GM19099 (cell line): ENCODE data around the gene CAMSAP1.

Experiments
- POLR2A ChIP-seq: IDR thresholded peaks from 3 replicates; pipeline ENCODE4 v1.6.1; 2011; ENCODE audit warnings: low read depth; ENCODE audit not compliant: insufficient read length; ENCODE audit errors: extremely low read depth

Gene CAMSAP1, protein sequence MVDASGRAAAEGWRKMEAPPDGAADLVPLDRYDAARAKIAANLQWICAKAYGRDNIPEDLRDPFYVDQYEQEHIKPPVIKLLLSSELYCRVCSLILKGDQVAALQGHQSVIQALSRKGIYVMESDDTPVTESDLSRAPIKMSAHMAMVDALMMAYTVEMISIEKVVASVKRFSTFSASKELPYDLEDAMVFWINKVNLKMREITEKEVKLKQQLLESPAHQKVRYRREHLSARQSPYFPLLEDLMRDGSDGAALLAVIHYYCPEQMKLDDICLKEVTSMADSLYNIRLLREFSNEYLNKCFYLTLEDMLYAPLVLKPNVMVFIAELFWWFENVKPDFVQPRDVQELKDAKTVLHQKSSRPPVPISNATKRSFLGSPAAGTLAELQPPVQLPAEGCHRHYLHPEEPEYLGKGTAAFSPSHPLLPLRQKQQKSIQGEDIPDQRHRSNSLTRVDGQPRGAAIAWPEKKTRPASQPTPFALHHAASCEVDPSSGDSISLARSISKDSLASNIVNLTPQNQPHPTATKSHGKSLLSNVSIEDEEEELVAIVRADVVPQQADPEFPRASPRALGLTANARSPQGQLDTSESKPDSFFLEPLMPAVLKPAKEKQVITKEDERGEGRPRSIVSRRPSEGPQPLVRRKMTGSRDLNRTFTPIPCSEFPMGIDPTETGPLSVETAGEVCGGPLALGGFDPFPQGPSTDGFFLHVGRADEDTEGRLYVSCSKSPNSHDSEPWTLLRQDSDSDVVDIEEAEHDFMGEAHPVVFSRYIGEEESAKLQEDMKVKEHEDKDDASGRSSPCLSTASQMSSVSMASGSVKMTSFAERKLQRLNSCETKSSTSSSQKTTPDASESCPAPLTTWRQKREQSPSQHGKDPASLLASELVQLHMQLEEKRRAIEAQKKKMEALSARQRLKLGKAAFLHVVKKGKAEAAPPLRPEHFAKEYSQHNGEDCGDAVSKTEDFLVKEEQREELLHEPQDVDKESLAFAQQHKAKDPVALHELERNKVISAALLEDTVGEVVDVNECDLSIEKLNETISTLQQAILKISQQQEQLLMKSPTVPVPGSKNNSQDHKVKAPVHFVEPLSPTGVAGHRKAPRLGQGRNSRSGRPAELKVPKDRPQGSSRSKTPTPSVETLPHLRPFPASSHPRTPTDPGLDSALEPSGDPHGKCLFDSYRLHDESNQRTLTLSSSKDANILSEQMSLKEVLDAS (N-terminal part only)

DNA sequence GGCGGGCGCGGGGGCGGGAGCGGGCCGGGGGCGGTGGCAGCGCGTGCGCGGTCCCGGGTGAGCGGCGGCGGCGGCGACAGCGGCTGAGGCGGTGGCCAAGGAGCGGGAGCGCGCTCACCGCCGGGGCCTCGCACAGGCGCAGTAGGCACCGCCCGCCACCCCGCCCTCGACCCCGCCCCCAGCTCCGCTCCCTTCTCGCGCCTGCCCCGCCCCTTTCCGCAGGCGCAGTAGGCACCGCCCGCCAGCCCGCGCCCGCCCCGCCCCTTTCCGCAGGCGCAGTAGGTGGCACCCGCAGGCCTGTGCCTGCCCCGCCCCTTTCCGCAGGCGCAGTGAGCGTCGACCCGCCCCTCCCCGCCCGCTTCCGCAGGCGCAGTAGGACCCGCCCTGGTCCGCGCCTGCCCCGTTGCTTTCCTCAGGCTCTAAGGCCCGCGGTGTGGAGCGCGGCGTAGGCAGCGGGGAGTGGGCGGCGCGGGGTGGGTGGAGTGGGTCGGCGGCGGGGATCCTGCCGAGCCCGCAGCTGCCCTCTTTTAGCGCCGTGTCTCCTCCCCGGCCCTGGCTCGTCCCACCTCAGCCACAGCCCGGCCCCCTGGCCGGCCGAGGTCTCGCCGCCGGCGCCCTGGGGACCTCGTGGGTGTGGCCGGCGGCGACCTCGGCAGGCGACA lies at the start of gene CAMSAP1:
Gene CAMSAP1, minus strand, starts transcription at position 116 of the 662 bp plus-strand sequence. CDS start 387 bp downstream, outside the sequence.
- TF ChIP-seq POLR2A, result peak; percentile 71

GRCh38 chr9:135956802-135957174 lies 49.4 kb upstream of the CAMSAP1 start:
- TF ChIP-seq POLR2A, result no peak

GRCh38 chr9:135955934-135956801 lies 48.8 kb upstream of the CAMSAP1 start:
- no peak for TF ChIP-seq POLR2A

DNA sequence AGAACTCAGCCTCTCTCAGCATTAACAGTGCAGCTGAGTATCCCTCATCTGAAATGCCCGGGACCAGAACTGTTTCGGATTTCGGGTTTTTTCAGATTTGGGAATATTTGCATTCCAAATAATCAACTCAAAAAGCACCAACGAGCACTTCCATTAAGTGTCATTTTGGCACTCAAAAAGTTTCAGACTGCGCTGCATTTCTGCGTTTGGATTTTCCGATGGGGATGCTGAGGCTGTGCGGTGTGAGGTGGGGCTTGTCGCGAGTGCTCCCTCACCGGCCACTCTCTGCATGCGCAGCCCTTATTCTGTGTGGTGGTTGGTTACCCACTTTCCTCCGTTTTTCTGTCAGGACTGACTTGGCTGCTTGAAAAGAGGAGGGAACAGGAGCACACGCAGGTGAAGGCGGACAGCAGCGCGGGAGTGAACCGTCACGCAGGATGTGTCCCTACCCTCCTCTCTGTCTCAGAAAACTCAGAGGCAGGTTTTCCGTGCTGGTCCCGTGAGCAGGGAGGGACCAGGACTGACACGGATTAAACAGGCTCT lies 45.4 kb upstream of the CAMSAP1 start:
- TF ChIP-seq POLR2A, result no peak

- TF ChIP-seq POLR2A, result no peak
Measured at GRCh38 chr9:135951889-135952663, 44.7 kb upstream of the CAMSAP1 start.

- TF ChIP-seq POLR2A, result no peak
Measured at GRCh38 chr9:135950135-135950682, 42.9 kb upstream of the CAMSAP1 start.

DNA sequence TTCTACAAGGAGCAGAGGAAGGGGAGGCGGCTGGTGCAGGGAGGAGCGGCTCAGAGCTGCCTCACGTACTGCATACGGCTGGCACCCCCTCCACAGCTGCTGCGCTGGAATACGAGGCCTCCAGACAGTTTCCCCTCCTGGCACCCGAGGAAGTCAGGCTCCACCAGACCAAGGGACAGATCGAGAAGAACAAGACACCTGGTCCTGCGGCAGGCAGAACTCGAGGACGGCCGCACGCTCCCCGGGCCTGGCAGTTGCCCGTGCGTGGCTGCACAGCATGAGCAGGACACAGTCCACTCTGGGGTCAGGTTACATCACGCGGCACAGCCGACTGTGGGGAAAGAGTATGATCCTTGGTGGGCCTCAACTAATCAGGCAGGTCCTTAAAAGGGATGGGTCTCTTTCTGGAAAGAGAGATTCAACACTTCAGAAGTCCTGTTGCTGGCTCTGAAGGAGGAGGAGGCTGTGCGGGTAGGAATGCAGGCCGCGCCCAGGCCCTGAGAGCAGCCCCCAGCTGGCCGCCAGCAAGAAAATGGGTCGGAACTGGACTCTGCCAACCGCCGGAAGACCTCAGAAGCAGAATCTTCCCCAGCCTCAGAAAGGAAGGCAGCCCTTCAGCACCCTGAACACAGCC lies 42.3 kb upstream of the CAMSAP1 start:
- no peak for TF ChIP-seq POLR2A

- TF ChIP-seq POLR2A, result no peak
Measured at GRCh38 chr9:135948968-135949367, 41.6 kb upstream of the CAMSAP1 start.

DNA sequence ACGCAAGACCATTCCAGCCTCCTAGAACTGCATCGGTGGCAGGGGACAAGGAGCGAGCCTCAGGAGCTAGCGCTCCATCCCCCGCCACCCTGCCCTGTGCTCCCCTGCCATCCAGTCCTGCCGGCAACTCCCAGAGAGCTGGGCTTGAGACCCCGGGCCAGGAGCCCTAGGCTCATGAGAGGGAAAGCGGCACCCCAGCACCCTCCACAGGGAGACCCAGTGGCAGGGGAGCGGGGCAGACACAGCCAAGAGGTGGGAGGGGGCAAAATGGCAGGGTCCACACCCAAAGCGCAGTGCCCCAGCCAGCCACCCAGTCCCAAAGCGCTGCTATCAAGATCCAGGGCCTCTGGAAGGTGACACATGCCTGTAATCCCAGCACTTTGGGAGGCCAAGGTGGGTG lies 41.1 kb upstream of the CAMSAP1 start:
- TF ChIP-seq POLR2A, result no peak

DNA sequence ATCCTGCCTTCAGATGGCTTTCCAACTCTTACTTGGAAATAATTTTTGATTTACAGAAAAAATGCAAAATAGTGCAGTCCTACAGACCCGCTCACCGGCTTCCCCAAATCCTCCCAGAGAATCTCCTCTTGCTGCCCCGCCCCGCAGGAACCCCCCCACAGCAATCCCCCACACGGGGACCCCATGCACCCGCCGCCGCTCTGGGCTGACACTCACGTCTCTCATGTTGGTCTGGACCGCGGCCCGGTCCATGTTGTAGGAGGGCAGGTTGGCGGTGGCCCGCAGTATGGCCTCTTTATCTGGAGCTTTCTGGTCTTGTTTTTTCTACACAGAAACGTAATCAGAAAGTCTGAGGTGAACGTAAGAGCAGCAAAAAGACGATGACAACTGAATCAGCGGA lies 40.2 kb upstream of the CAMSAP1 start:
- TF ChIP-seq POLR2A, result no peak

DNA sequence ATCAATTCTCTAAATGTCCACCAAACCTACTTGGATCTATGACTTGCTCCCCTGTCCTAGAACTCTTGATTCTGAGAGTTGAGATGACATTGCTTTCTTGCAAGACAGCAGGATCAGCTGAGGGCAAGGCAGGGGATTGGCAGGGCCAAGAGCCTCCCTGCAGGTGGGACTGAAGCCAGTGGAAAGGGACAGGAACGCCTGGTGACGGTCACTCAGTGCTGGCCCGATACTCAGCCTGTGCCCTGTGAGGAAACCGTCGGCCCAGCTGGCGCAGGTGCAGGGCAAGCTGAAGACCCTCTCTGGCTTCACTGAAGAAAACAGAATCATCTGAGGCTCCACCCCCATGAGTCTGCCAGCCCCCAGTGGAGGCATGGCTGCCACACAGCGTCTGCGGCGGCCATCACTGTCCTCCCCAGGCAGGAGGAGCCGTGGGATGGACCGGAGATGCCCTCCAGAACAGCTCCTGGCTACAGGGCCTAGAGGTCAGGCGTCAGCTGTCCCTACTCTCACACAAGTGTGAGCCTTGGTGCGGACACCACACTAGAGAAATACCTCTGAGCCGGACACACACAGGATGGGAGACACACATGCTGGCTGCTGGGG lies 39.1 kb upstream of the CAMSAP1 start:
- no peak for TF ChIP-seq POLR2A

DNA sequence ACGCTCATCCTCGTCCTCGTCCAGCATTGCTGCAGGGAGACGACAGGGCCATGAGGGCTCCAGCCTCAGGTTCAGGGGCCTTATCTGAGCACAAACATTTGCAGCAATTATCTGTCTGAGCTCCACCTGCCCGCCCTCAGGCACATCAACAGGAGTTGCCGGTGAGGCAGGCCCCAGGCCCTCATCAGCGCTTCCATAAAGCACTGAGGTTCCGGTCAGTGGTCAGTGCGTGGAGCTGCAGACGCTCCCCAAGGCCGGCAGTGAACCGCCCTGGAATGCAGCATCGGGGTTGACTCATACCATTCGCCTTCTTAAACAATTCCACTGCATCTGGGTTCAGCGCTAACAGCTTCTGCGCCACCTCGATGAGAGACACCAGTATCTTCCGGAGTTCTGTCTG lies 38.6 kb upstream of the CAMSAP1 start:
- no peak for TF ChIP-seq POLR2A
